PC-9 (cell line): ENCODE results near the gene TBC1D22A. TPM values are rescaled to one million over a fixed set of nuclear protein-coding genes. Genes with fewer than 3 reads are reported as not detected.

Experiments used
- BruUV-seq: library from RNA; stranded (reverse); fragments of 400-500 nt; replicated peaks from 2 replicates; lab custom pipeline; 2021; lab: Mats Ljungman, UMichigan
- CTCF ChIA-PET: fragments of 300-600 bp; sonication (Branson Sonifier 250); formaldehyde crosslinking; loops from one replicate; lab custom pipeline; 2022; ENCODE audit warnings: antibody characterized with exemption; lab: Charles Lee
- POLR2A ChIA-PET: fragments of 300-600 bp; sonication (Branson Sonifier 250); formaldehyde crosslinking; loops from one replicate; lab custom pipeline; 2022; ENCODE audit warnings: antibody characterized with exemption; ENCODE audit not compliant: unreplicated experiment; lab: Charles Lee
- DNase-seq, 2 experiments: peaks; one replicate each; pipeline versions ENCODE4 v3.0.0 to v3.0.0-alpha.2; 2015 to 2022; ENCODE audit warnings: mixed read lengths in 1 of 2
- H2AFZ ChIP-seq: fragments of 200-600 bp; sonication (generic); 2 replicates; pipeline ENCODE4 v1.8.1; 2017; ENCODE audit warnings: antibody characterized with exemption
- H3F3A ChIP-seq: fragments of 200-600 bp; sonication (generic); 2 replicates; pipeline ENCODE4 v1.8.1; 2017; ENCODE audit warnings: antibody characterized with exemption, mild to moderate bottlenecking, low read depth; ENCODE audit not compliant: insufficient read depth
- H3K27ac ChIP-seq: fragments of 200-600 bp; sonication (generic); 2 replicates; pipeline ENCODE4 v1.6.1; 2016; ENCODE audit warnings: mixed run types
- H3K27me3 ChIP-seq: fragments of 200-600 bp; sonication (generic); 2 replicates; pipeline ENCODE4 v1.6.1; 2016; ENCODE audit warnings: low read depth, mixed run types; ENCODE audit not compliant: insufficient read depth
- H3K36me3 ChIP-seq: fragments of 200-600 bp; sonication (generic); 2 replicates; pipeline ENCODE4 v1.6.1; 2016; ENCODE audit warnings: low read depth, mixed run types
- H3K4me1 ChIP-seq: fragments of 200-600 bp; sonication (generic); replicated peaks from 2 replicates; pipeline ENCODE4 v1.6.1; 2016; ENCODE audit warnings: mixed run types; ENCODE audit not compliant: insufficient read depth
- H3K4me2 ChIP-seq: fragments of 200-600 bp; sonication (generic); 2 replicates; pipeline ENCODE4 v1.6.1; 2017; ENCODE audit warnings: mixed run types
- H3K4me3 ChIP-seq: fragments of 200-600 bp; sonication (generic); 2 replicates; pipeline ENCODE4 v1.6.1; 2016; ENCODE audit warnings: mixed run types
- H3K79me2 ChIP-seq: fragments of 200-600 bp; sonication (generic); 2 replicates; pipeline ENCODE4 v1.6.1; 2017; ENCODE audit warnings: low read depth, mixed run types
- H3K9me2 ChIP-seq: fragments of 200-600 bp; sonication (generic); 2 replicates; pipeline ENCODE4 v1.8.1; 2017; ENCODE audit warnings: mild to moderate bottlenecking; ENCODE audit not compliant: insufficient read depth
- H3K9me3 ChIP-seq: fragments of 200-600 bp; sonication (generic); 2 replicates; pipeline ENCODE4 v1.8.1; 2016; ENCODE audit warnings: low read depth; ENCODE audit not compliant: insufficient read depth
- H4K20me1 ChIP-seq: fragments of 200-600 bp; sonication (generic); 2 replicates; pipeline ENCODE4 v1.8.1; 2017; ENCODE audit not compliant: insufficient read depth
- EZH2 ChIP-seq: fragments of 200-600 bp; sonication (generic); IDR thresholded peaks from 2 replicates; pipeline ENCODE4 v1.8.0; 2017; ENCODE audit warnings: antibody characterized with exemption, low read depth
- intact Hi-C: fragments of 100-400 bp; cut with micrococcal nuclease; formaldehyde crosslinking; loops from one replicate; pipeline ENCODE4 v1.10.0; 2022; ENCODE audit not compliant: unreplicated experiment
- total RNA-seq: library from RNA; stranded (reverse); gene quantifications from 2 replicates; pipeline ENCODE4 v1.2.3, GENCODE V29; 2021
- TF ChIP-seq, protein P1 (sequence below): fragments of 200-600 bp; sonication (generic); conservative IDR thresholded peaks from 2 replicates; pipeline ENCODE4 v1.6.1; 2017; ENCODE audit warnings: mixed run types, antibody characterized with exemption, mild to moderate bottlenecking, moderate library complexity

TBC1D22A gene
- total RNA-seq, 1 experiment from 2014 or later: 40.3 TPM

GRCh38 chr22:46756097-46756496 lies 6.4 kb upstream of the TBC1D22A start:
- intact Hi-C loops: no loop called here
- no peaks in the 10 kb centered on the region for H3K36me3 ChIP-seq
- H3K4me1 ChIP-seq: peaks cover 43% of the 10 kb centered on the region
- BruUV-seq: no TSS peak
- TF ChIP-seq, protein P1, sequence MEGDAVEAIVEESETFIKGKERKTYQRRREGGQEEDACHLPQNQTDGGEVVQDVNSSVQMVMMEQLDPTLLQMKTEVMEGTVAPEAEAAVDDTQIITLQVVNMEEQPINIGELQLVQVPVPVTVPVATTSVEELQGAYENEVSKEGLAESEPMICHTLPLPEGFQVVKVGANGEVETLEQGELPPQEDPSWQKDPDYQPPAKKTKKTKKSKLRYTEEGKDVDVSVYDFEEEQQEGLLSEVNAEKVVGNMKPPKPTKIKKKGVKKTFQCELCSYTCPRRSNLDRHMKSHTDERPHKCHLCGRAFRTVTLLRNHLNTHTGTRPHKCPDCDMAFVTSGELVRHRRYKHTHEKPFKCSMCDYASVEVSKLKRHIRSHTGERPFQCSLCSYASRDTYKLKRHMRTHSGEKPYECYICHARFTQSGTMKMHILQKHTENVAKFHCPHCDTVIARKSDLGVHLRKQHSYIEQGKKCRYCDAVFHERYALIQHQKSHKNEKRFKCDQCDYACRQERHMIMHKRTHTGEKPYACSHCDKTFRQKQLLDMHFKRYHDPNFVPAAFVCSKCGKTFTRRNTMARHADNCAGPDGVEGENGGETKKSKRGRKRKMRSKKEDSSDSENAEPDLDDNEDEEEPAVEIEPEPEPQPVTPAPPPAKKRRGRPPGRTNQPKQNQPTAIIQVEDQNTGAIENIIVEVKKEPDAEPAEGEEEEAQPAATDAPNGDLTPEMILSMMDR: no peak
- no peak for TF ChIP-seq EZH2
- no peak overlapping the region for H2AFZ ChIP-seq
- no peaks in the 10 kb centered on the region for H3K9me2 ChIP-seq
- H3K4me2 ChIP-seq: no peak overlapping the region
- H3K27me3 ChIP-seq: no peaks in the 10 kb centered on the region
- POLR2A ChIA-PET: no interaction called here
- no peak overlapping the region for H3K27ac ChIP-seq
- no peak overlapping the region for H3K4me3 ChIP-seq
- CTCF ChIA-PET: no interaction called here
- no peak for DNase-seq
- H3K9me3 ChIP-seq: peaks cover 4% of the 10 kb centered on the region; the same call in 1 of the 2 replicates
- H4K20me1 ChIP-seq: no peaks in the 10 kb centered on the region
- H3K79me2 ChIP-seq: peaks cover 5% of the 10 kb centered on the region; the same call in 1 of the 2 replicates
- H3F3A ChIP-seq: peaks cover 44% of the 10 kb centered on the region

DNA sequence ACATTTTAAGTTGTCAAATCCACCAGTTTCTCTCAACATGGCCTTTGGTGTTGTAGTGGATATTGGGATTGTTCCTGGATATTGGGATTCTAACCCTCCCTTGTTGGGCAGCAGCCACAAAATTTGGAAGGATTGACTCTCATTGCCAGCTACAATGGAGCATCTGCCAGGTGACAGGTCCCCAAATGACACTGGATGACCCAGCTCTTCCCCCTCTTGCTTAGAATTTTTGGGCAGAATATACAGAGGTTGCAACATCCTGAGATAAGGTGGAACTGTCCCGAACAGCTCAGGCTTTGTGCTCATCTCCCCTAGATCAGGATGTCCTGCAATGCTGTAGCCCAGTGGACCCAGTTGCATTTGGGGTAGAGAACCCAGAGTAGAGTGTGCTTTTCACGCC lies 5.3 kb upstream of the TBC1D22A start:
- no peaks in the 10 kb centered on the region for H3K27me3 ChIP-seq
- peaks cover 38% of the 10 kb centered on the region for H3K4me1 ChIP-seq
- H3K9me3 ChIP-seq: peaks cover 4% of the 10 kb centered on the region; the same call in 1 of the 2 replicates
- BruUV-seq: no TSS peak
- ChIA-PET CTCF (no interaction called here), POLR2A (no interaction called here)
- no peak overlapping the region for H3K27ac ChIP-seq
- no peaks in the 10 kb centered on the region for H4K20me1 ChIP-seq
- H3K4me2 ChIP-seq: no peak overlapping the region
- H3K4me3 ChIP-seq: no peak overlapping the region
- no peaks in the 10 kb centered on the region for H3K36me3 ChIP-seq
- TF ChIP-seq, protein P1: no peak
- TF ChIP-seq EZH2: no peak
- no peak overlapping the region for H2AFZ ChIP-seq
- DNase-seq: no peak
- H3K9me2 ChIP-seq: no peaks in the 10 kb centered on the region
- peaks cover 45% of the 10 kb centered on the region for H3F3A ChIP-seq
- H3K79me2 ChIP-seq: peaks cover 15% of the 10 kb centered on the region
- intact Hi-C loops: no loop called here

DNA sequence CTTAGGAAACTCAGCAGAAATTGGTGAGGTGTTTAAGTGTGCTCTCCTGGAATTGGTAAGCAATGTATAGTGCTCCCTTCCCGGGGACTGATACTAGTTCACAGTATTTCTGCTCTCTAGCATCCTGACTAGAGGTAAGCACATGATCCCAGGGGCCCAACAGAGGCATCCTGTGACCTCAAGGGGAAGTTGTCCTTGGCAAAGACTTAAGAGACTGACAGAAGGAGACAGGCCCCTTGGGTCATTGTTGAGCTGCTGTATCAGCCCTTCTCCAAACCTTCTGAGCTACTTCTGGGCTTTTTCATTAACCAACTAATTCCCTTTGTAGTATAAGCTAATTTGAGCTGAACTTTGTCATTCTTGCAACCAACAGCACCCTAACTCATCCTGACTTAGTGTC lies 4.3 kb upstream of the TBC1D22A start:
- Histone ChIP-seq H3K4me1 (peaks cover 28% of the 10 kb centered on the region), H3F3A (peaks cover 36% of the 10 kb centered on the region), H3K79me2 (peaks cover 23% of the 10 kb centered on the region), H3K9me2 (no peaks in the 10 kb centered on the region), H3K27ac (no peak overlapping the region), H3K4me3 (no peak overlapping the region), H3K4me2 (no peak overlapping the region), H3K9me3 (peaks cover 4% of the 10 kb centered on the region; the same call in 1 of the 2 replicates), H3K36me3 (no peaks in the 10 kb centered on the region), H3K27me3 (no peaks in the 10 kb centered on the region), H2AFZ (no peak overlapping the region), H4K20me1 (no peaks in the 10 kb centered on the region)
- no peak for DNase-seq
- intact Hi-C loops: loop anchor here (2.0 kb wide), 1 partner anchor 19 kb away; the partner anchor contains the start of gene CERK
- TF ChIP-seq, protein P1: no peak
- TF ChIP-seq EZH2: no peak
- BruUV-seq: no TSS peak
- POLR2A ChIA-PET: no interaction called here
- CTCF ChIA-PET: interaction anchor here (0.8 kb wide), 1 partner anchor 16 kb away, joined by 3 read pairs; no protein-coding TSS in a partner anchor
